WTC11 (cell line): ENCODE results near the gene BRPF1. TPM values are rescaled to one million over a fixed set of nuclear protein-coding genes. Genes with fewer than 3 reads are reported as not detected.

ENCODE experiments used
- ATAC-seq: fragments of 200-7000 bp; cut with Tn5 transposase; 2 replicates; pipeline ENCODE4 v1.10.0; 2021; ENCODE audit warnings: mild to moderate bottlenecking, moderate library complexity
- CTCF ChIA-PET: fragments of 300-600 bp; sonication (Branson Sonifier 250); formaldehyde crosslinking; loops from one replicate; lab custom pipeline; 2021; ENCODE audit warnings: antibody characterized with exemption; lab: Charles Lee
- POLR2A ChIA-PET: fragments of 350-600 bp; sonication (Branson Sonifier 250); formaldehyde crosslinking; loops from one replicate; lab custom pipeline; 2021; ENCODE audit warnings: antibody characterized with exemption; lab: Charles Lee
- DNase-seq: peaks from one replicate; pipeline ENCODE4 v3.0.0; 2021; ENCODE audit warnings: low spot score
- H3K27ac Mint-ChIP-seq: 2 replicates; pipeline ENCODE4 v1.8.0; 2021; ENCODE audit warnings: mixed read lengths
- H3K27me3 Mint-ChIP-seq: 2 replicates; pipeline ENCODE4 v1.8.0; 2021; ENCODE audit warnings: low read depth, mild to moderate bottlenecking, moderate library complexity, mixed read lengths
- H3K36me3 Mint-ChIP-seq: 2 replicates; pipeline ENCODE4 v1.8.0; 2021; ENCODE audit warnings: mixed read lengths
- H3K4me1 Mint-ChIP-seq: 2 replicates; pipeline ENCODE4 v1.8.0; 2022; ENCODE audit warnings: mixed read lengths
- H3K4me3 Mint-ChIP-seq: 2 replicates; pipeline ENCODE4 v1.8.0; 2021; ENCODE audit warnings: mild to moderate bottlenecking, moderate library complexity, mixed read lengths
- H3K9me3 Mint-ChIP-seq: 2 replicates; pipeline ENCODE4 v1.8.0; 2021; ENCODE audit warnings: mixed read lengths
- FOXK1 ChIP-seq: sonication (generic); formaldehyde crosslinking; IDR thresholded peaks from 2 replicates; pipeline ENCODE4 v1.8.0; 2022; ENCODE audit warnings: mild to moderate bottlenecking, moderate library complexity, missing genetic modification reagents
- JAZF1 ChIP-seq: fragments of 250-450 bp; sonication (Bioruptor Pico); IDR thresholded peaks from 2 replicates; pipeline ENCODE4 v1.9.0; 2021; ENCODE audit warnings: moderate library complexity, mild to moderate bottlenecking, inconsistent platforms
- JUN ChIP-seq: sonication (generic); formaldehyde crosslinking; IDR thresholded peaks from 2 replicates; pipeline ENCODE4 v1.8.0; 2023; ENCODE audit warnings: mild to moderate bottlenecking, missing genetic modification reagents
- NFYB ChIP-seq: sonication (generic); formaldehyde crosslinking; conservative IDR thresholded peaks from 2 replicates; pipeline ENCODE4 v1.8.0; 2022; ENCODE audit warnings: low read depth, missing genetic modification reagents
- NR1H2 ChIP-seq: sonication (generic); formaldehyde crosslinking; IDR thresholded peaks from 2 replicates; pipeline ENCODE4 v1.9.0; 2021; ENCODE audit warnings: mild to moderate bottlenecking, moderate library complexity, missing genetic modification reagents
- NR3C1 ChIP-seq: sonication (generic); formaldehyde crosslinking; conservative IDR thresholded peaks from 2 replicates; pipeline ENCODE4 v1.8.1; 2023; ENCODE audit warnings: low read depth, mild to moderate bottlenecking, missing genetic modification reagents
- RELA ChIP-seq: sonication (generic); formaldehyde crosslinking; IDR thresholded peaks from 2 replicates; pipeline ENCODE4 v1.8.1; 2022; ENCODE audit warnings: missing genetic modification reagents, mild to moderate bottlenecking, borderline replicate concordance
- SOX15 ChIP-seq: fragments of 250-450 bp; sonication (Bioruptor Pico); IDR thresholded peaks from 2 replicates; pipeline ENCODE4 v1.9.0; 2021; ENCODE audit warnings: mild to moderate bottlenecking
- total RNA-seq: library from RNA; stranded (reverse); gene quantifications from 3 replicates; pipeline ENCODE4 v1.2.3, GENCODE V29; 2021
- TF ChIP-seq, protein P1 (sequence below): fragments of 250-450 bp; sonication (Bioruptor Pico); conservative IDR thresholded peaks from 2 replicates; pipeline ENCODE4 v1.9.0; 2021; ENCODE audit warnings: mild to moderate bottlenecking
- TF ChIP-seq, protein P2 (sequence below): sonication (generic); formaldehyde crosslinking; IDR thresholded peaks from 2 replicates; pipeline ENCODE4 v1.8.1; 2022; ENCODE audit warnings: low read depth, mild to moderate bottlenecking, moderate library complexity, missing genetic modification reagents, borderline replicate concordance
- TF ChIP-seq, protein P3 (sequence below): sonication (generic); formaldehyde crosslinking; IDR thresholded peaks from 2 replicates; pipeline ENCODE4 v1.8.0; 2022; ENCODE audit warnings: mild to moderate bottlenecking, missing genetic modification reagents
- TF ChIP-seq, protein P4 (sequence below): sonication (generic); formaldehyde crosslinking; IDR thresholded peaks from 2 replicates; pipeline ENCODE4 v1.8.1; 2023; ENCODE audit warnings: mild to moderate bottlenecking, missing genetic modification reagents, borderline replicate concordance
- TF ChIP-seq, protein P5 (sequence below): sonication (generic); formaldehyde crosslinking; IDR thresholded peaks from 2 replicates; pipeline ENCODE4 v1.8.1; 2022; ENCODE audit warnings: mild to moderate bottlenecking, missing genetic modification reagents, moderate library complexity, borderline replicate concordance
- TF ChIP-seq, protein P6 (sequence below): sonication (generic); formaldehyde crosslinking; IDR thresholded peaks from 2 replicates; pipeline ENCODE4 v1.8.1; 2022; ENCODE audit warnings: mild to moderate bottlenecking, moderate library complexity, missing genetic modification reagents
- TF ChIP-seq, protein P7 (sequence below): sonication (generic); formaldehyde crosslinking; IDR thresholded peaks from 2 replicates; pipeline ENCODE4 v1.8.1; 2023; ENCODE audit warnings: mild to moderate bottlenecking, missing genetic modification reagents, moderate library complexity
- TF ChIP-seq, protein P8 (sequence below): sonication (generic); formaldehyde crosslinking; IDR thresholded peaks from 2 replicates; pipeline ENCODE4 v1.8.0; 2023; ENCODE audit warnings: mild to moderate bottlenecking, missing genetic modification reagents

Gene BRPF1
- total RNA-seq, 1 experiment from 2014 or later: 22.8 TPM

DNA sequence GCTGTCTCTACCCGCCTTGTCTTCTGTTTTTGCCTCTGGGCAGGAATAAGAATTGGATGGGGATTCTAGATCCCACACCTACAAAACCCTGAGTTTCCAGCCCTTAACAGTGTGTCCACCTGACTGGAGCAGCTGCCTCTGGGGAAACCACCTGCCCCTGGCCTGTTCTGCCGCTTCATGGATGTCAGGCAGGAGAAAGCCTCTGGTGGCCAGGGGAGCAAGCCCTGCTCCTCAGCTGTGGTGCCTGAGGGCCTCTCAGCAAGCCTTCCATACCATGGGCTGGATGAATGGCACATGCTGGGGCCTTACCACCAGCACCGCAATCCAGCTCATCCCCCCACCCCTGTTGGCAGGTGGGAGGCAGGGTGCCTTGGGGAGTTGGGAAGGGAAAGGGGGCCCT, 33.2 kb upstream of the BRPF1 start (continued):
- TF ChIP-seq, protein P1, sequence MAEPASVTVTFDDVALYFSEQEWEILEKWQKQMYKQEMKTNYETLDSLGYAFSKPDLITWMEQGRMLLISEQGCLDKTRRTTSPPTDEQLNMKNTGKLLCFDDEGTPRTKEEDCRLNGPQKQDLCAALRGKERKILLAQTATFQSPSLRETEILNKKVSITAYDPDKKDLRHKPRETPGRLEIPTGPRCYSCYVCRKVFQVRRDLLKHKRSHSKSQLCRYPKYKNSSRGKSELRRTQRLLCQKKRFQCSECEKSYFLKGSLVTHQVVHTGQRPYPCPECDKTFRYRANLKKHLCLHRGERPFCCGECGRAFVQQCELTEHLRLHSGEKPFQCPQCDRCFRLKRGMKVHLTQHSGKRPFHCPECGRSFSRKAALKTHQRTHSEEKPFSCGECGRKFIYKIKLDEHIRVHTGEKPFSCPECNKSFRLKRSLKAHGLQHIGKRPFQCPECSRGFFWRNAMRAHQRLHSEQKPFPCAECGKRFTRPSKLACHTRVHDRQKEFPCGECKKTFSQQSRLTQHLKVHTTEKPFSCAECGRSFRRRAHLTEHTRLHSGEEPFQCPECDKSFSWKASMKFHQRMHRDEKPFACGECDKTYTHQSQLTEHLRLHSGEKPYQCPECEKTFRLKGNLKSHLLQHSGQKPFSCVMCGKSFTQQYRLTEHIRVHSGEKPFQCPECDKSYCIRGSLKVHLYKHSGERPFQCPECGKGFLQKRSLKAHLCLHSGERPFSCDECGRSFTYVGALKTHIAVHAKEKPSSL (CRISPR knock-in tag): no peak
- TF ChIP-seq NR3C1: no peak
- TF ChIP-seq, protein P2, sequence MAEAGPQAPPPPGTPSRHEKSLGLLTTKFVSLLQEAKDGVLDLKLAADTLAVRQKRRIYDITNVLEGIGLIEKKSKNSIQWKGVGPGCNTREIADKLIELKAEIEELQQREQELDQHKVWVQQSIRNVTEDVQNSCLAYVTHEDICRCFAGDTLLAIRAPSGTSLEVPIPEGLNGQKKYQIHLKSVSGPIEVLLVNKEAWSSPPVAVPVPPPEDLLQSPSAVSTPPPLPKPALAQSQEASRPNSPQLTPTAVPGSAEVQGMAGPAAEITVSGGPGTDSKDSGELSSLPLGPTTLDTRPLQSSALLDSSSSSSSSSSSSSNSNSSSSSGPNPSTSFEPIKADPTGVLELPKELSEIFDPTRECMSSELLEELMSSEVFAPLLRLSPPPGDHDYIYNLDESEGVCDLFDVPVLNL (CRISPR knock-in tag): no peak
- TF ChIP-seq, protein P3, sequence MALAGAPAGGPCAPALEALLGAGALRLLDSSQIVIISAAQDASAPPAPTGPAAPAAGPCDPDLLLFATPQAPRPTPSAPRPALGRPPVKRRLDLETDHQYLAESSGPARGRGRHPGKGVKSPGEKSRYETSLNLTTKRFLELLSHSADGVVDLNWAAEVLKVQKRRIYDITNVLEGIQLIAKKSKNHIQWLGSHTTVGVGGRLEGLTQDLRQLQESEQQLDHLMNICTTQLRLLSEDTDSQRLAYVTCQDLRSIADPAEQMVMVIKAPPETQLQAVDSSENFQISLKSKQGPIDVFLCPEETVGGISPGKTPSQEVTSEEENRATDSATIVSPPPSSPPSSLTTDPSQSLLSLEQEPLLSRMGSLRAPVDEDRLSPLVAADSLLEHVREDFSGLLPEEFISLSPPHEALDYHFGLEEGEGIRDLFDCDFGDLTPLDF (CRISPR knock-in tag): no peak
- TF ChIP-seq FOXK1: no peak
- TF ChIP-seq RELA (CRISPR knock-in tag): no peak
- no peak for TF ChIP-seq NFYB (CRISPR knock-in tag)
- TF ChIP-seq, protein P4, sequence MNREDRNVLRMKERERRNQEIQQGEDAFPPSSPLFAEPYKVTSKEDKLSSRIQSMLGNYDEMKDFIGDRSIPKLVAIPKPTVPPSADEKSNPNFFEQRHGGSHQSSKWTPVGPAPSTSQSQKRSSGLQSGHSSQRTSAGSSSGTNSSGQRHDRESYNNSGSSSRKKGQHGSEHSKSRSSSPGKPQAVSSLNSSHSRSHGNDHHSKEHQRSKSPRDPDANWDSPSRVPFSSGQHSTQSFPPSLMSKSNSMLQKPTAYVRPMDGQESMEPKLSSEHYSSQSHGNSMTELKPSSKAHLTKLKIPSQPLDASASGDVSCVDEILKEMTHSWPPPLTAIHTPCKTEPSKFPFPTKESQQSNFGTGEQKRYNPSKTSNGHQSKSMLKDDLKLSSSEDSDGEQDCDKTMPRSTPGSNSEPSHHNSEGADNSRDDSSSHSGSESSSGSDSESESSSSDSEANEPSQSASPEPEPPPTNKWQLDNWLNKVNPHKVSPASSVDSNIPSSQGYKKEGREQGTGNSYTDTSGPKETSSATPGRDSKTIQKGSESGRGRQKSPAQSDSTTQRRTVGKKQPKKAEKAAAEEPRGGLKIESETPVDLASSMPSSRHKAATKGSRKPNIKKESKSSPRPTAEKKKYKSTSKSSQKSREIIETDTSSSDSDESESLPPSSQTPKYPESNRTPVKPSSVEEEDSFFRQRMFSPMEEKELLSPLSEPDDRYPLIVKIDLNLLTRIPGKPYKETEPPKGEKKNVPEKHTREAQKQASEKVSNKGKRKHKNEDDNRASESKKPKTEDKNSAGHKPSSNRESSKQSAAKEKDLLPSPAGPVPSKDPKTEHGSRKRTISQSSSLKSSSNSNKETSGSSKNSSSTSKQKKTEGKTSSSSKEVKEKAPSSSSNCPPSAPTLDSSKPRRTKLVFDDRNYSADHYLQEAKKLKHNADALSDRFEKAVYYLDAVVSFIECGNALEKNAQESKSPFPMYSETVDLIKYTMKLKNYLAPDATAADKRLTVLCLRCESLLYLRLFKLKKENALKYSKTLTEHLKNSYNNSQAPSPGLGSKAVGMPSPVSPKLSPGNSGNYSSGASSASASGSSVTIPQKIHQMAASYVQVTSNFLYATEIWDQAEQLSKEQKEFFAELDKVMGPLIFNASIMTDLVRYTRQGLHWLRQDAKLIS (CRISPR knock-in tag): no peak
- TF ChIP-seq, protein P5, sequence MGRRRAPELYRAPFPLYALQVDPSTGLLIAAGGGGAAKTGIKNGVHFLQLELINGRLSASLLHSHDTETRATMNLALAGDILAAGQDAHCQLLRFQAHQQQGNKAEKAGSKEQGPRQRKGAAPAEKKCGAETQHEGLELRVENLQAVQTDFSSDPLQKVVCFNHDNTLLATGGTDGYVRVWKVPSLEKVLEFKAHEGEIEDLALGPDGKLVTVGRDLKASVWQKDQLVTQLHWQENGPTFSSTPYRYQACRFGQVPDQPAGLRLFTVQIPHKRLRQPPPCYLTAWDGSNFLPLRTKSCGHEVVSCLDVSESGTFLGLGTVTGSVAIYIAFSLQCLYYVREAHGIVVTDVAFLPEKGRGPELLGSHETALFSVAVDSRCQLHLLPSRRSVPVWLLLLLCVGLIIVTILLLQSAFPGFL: no peak

DNA sequence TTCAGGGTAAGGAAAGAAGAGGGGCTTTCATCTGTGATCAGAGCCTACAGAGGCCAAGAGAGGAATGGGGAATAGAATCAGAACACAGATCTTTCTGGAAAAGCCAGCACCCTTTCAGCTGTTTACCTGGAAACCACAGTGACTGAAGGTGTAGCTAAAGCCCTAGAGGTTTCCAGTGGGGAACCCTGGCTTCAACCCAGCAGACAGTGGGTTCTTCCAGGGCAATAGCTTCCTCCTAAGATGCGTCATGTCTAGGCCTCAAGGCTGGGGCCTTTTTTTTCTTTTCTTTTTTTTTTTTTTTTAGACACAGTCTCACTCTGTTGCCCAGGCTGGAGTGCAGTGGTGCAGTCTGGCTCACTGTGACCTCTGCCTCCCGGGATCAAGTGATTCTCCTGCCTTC, 31.0 kb upstream of the BRPF1 start:
- ATAC-seq: no peak
- POLR2A ChIA-PET: no interaction called here
- Mint-ChIP-seq H3K27me3 (peaks cover 21% of the 10 kb centered on the region), H3K36me3 (no peaks in the 10 kb centered on the region), H3K27ac (no peak overlapping the region), H3K4me3 (no peak overlapping the region), H3K4me1 (no peaks in the 10 kb centered on the region), H3K9me3 (no peaks in the 10 kb centered on the region)
- CTCF ChIA-PET: no interaction called here
- no peak for DNase-seq
- no peak for TF ChIP-seq JUN (CRISPR knock-in tag)

DNA sequence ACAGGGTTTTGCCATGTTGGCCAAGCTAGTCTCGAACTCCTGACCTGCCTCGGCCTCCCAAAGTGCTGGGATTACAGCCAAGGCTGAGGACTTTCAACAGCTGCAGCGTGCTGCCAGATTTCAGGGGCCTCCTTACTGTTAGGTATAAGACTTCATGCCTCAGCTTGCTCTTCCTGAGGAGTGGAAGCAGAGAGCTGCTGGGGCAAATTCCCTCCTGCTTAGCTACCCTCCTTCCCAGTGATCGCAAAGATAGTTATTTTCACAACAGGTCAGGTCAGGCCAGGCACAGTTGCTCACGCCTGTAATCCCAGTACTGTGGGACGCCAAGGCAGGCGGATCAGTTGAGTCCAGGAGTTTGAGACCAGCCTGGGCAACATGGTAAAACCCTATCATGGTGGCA, 30.5 kb upstream of the BRPF1 start:
- POLR2A ChIA-PET: no interaction called here
- no peaks in the 10 kb centered on the region for H3K4me1 Mint-ChIP-seq
- ATAC-seq: no peak
- CTCF ChIA-PET: no interaction called here
- no peaks in the 10 kb centered on the region for H3K36me3 Mint-ChIP-seq
- no peak overlapping the region for H3K4me3 Mint-ChIP-seq
- no peak for DNase-seq
- peaks cover 21% of the 10 kb centered on the region for H3K27me3 Mint-ChIP-seq
- H3K27ac Mint-ChIP-seq: no peak overlapping the region
- H3K9me3 Mint-ChIP-seq: no peaks in the 10 kb centered on the region
- TF ChIP-seq JAZF1 (CRISPR knock-in tag) (no peak), SOX15 (CRISPR knock-in tag) (no peak), NR1H2 (CRISPR knock-in tag) (no peak)
- TF ChIP-seq, protein P6, sequence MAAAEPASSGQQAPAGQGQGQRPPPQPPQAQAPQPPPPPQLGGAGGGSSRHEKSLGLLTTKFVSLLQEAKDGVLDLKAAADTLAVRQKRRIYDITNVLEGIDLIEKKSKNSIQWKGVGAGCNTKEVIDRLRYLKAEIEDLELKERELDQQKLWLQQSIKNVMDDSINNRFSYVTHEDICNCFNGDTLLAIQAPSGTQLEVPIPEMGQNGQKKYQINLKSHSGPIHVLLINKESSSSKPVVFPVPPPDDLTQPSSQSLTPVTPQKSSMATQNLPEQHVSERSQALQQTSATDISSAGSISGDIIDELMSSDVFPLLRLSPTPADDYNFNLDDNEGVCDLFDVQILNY (CRISPR knock-in tag): no peak
- TF ChIP-seq, protein P7, sequence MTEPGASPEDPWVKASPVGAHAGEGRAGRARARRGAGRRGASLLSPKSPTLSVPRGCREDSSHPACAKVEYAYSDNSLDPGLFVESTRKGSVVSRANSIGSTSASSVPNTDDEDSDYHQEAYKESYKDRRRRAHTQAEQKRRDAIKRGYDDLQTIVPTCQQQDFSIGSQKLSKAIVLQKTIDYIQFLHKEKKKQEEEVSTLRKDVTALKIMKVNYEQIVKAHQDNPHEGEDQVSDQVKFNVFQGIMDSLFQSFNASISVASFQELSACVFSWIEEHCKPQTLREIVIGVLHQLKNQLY (CRISPR knock-in tag): no peak
- TF ChIP-seq, protein P8, sequence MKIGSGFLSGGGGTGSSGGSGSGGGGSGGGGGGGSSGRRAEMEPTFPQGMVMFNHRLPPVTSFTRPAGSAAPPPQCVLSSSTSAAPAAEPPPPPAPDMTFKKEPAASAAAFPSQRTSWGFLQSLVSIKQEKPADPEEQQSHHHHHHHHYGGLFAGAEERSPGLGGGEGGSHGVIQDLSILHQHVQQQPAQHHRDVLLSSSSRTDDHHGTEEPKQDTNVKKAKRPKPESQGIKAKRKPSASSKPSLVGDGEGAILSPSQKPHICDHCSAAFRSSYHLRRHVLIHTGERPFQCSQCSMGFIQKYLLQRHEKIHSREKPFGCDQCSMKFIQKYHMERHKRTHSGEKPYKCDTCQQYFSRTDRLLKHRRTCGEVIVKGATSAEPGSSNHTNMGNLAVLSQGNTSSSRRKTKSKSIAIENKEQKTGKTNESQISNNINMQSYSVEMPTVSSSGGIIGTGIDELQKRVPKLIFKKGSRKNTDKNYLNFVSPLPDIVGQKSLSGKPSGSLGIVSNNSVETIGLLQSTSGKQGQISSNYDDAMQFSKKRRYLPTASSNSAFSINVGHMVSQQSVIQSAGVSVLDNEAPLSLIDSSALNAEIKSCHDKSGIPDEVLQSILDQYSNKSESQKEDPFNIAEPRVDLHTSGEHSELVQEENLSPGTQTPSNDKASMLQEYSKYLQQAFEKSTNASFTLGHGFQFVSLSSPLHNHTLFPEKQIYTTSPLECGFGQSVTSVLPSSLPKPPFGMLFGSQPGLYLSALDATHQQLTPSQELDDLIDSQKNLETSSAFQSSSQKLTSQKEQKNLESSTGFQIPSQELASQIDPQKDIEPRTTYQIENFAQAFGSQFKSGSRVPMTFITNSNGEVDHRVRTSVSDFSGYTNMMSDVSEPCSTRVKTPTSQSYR: no peak
